Gastroesophageal sphincter (tissue), 4 donors: Measurements from ENCODE around the gene EVL. TPM values are rescaled to one million over a fixed set of nuclear protein-coding genes. Genes with fewer than 3 reads are reported as not detected.
"Not testable (repeated sequence)": the region's sequence is repeated elsewhere in the genome, so short reads cannot be mapped to it uniquely, and the experiment has no call there.

Experiments
- ATAC-seq: fragments of 150-250 bp; one replicate; pipeline ENCODE4 v1.9.1; 2016; ENCODE audit warnings: mild to moderate bottlenecking, moderate library complexity
- H3K27ac ChIP-seq, 4 donors: fragments of 200-600 bp; sonication (generic) in 3 of 4; 1 replicate in 3 of 4; 2 replicates in 1 of 4; pipeline ENCODE4 v1.5.1; 2016 to 2019
- H3K27me3 ChIP-seq: fragments of 200-600 bp; sonication (generic); one replicate; pipeline ENCODE4 v1.5.1; 2019
- H3K36me3 ChIP-seq, 2 donors: fragments of 200-600 bp; sonication (generic); one replicate each; pipeline ENCODE4 v1.5.1; 2019; ENCODE audit warnings: control low read depth in 1 of 2
- H3K4me1 ChIP-seq, 3 donors: fragments of 200-600 bp; sonication (generic); 1 replicate in 2 of 3; 2 replicates in 1 of 3; pipeline ENCODE4 v1.5.1; 2016 to 2019; ENCODE audit warnings: control low read depth in 2 of 3
- H3K4me3 ChIP-seq, 2 donors: fragments of 200-600 bp; sonication (generic); one replicate each; pipeline ENCODE4 v1.5.1; 2019; ENCODE audit warnings: mild to moderate bottlenecking in 1 of 2, moderate library complexity in 1 of 2
- H3K9me3 ChIP-seq, 3 donors: fragments of 200-600 bp; sonication (generic); one replicate each; pipeline ENCODE4 v1.5.1; 2017 to 2019; ENCODE audit warnings: control low read depth in 2 of 3
- EP300 ChIP-seq: sonication (generic); formaldehyde crosslinking; IDR thresholded peaks from one replicate; pipeline ENCODE4 v1.6.1; 2017; ENCODE audit warnings: antibody characterized with exemption, mild to moderate bottlenecking
- POLR2A ChIP-seq, 2 donors: fragments of 450-650 bp; IDR thresholded peaks; one replicate each; pipeline ENCODE4 v1.6.1; 2017; ENCODE audit warnings: antibody characterized with exemption in 2 of 2, mild to moderate bottlenecking in 2 of 2, moderate library complexity in 1 of 2
- POLR2AphosphoS5 ChIP-seq: sonication (generic); formaldehyde crosslinking; IDR thresholded peaks from one replicate; pipeline ENCODE4 v1.6.1; 2017; ENCODE audit warnings: antibody characterized with exemption
- WGBS, 2 donors: methylation state at CpG; one replicate each; pipeline ENCODE4 v1.1.5; 2018; ENCODE audit warnings: low coverage in 1 of 2; 5-methylcytosine and 5-hydroxymethylcytosine counted together
- total RNA-seq, 4 donors: library from RNA; depleted of rRNA; stranded (reverse); fragments of >200 nt; gene quantifications; one replicate each; pipeline ENCODE4 v1.1.0, GENCODE V29; 2016
- TF ChIP-seq, protein P1 (sequence below), 4 experiments: fragments of 200-600 bp in 2 of 4; fragments of 450-650 bp in 2 of 4; sonication (generic) in 1 of 4; IDR thresholded peaks; one replicate each; pipeline ENCODE4 v1.5.1; 2017 to 2019; ENCODE audit warnings: antibody characterized with exemption in 4 of 4, mild to moderate bottlenecking in 2 of 4, moderate library complexity in 2 of 4

Gene EVL
- total RNA-seq, 4 donors from 2014 or later = 36.1 to 42.6 (median 38.5) TPM

DNA sequence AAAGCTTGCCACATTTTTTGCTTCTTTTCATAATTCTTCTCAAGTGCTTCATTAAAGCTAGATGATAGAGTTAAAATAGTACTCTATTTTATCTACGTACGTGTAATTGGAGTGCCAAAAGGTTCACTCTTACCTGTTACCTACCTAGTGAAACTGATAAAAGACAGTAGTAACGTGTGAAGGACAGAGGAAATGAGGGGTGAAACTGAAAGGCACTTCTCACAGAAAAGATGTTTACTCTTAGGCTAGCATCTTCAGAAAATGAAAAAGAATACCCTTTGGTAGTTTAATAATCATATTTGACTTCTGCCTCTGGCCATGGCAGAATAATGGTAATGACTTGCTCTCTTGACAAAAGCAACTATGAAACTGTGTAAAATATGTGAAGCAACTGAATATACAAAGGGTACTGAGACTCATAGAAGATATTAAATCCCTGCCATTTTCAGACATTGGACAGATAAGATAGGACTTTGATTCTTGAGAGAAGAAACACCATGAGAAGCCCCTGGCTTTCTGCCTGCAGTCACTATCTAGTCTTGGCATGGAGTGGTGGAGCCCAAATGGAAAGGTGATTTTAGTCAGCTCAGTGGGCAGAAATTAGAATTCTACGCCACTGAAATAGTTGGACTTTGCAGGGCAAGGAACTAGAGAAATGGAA is 6.3 kb upstream of the EVL start:
- no peak for ATAC-seq
- H3K9me3 ChIP-seq = no peaks in the 10 kb centered on the region
- no peak overlapping the region for H3K4me3 ChIP-seq
- 92 to 100% methylated on average over 2 to 4 of the region's 4 CpGs for WGBS, 2 donors
- TF ChIP-seq POLR2A (IDR thresholded peaks at IDR 0.05) (no peak), EP300 (no peak), POLR2AphosphoS5 (no peak)
- TF ChIP-seq, protein P1, sequence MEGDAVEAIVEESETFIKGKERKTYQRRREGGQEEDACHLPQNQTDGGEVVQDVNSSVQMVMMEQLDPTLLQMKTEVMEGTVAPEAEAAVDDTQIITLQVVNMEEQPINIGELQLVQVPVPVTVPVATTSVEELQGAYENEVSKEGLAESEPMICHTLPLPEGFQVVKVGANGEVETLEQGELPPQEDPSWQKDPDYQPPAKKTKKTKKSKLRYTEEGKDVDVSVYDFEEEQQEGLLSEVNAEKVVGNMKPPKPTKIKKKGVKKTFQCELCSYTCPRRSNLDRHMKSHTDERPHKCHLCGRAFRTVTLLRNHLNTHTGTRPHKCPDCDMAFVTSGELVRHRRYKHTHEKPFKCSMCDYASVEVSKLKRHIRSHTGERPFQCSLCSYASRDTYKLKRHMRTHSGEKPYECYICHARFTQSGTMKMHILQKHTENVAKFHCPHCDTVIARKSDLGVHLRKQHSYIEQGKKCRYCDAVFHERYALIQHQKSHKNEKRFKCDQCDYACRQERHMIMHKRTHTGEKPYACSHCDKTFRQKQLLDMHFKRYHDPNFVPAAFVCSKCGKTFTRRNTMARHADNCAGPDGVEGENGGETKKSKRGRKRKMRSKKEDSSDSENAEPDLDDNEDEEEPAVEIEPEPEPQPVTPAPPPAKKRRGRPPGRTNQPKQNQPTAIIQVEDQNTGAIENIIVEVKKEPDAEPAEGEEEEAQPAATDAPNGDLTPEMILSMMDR (IDR thresholded peaks at IDR 0.05) = no peak
- H3K36me3 ChIP-seq = no peaks in the 10 kb centered on the region
- H3K27ac ChIP-seq = no peak overlapping the region
- H3K4me1 ChIP-seq = peaks cover 0 to 9% (median 0%) of the 10 kb centered on the region in 3 donors
- H3K27me3 ChIP-seq = no peaks in the 10 kb centered on the region

GRCh38 chr14:100059438-100059781 is 5.8 kb upstream of the EVL start:
- no peaks in the 10 kb centered on the region for H3K27me3 ChIP-seq
- TF ChIP-seq, protein P1 (IDR thresholded peaks at IDR 0.05) = no peak
- no peak for TF ChIP-seq POLR2AphosphoS5
- TF ChIP-seq POLR2A (IDR thresholded peaks at IDR 0.05) = no peak
- no peak for TF ChIP-seq EP300
- no peaks in the 10 kb centered on the region for H3K9me3 ChIP-seq
- H3K4me3 ChIP-seq = no peak overlapping the region
- no peak for ATAC-seq
- no peaks in the 10 kb centered on the region for H3K36me3 ChIP-seq
- peaks cover 0 to 9% (median 0%) of the 10 kb centered on the region in 3 donors for H3K4me1 ChIP-seq
- 100% methylated on average over 3 of the region's 3 CpGs; no CpG with 5 or more reads in 1 of the 2 donors for WGBS, 2 donors
- H3K27ac ChIP-seq = no peak overlapping the region

DNA sequence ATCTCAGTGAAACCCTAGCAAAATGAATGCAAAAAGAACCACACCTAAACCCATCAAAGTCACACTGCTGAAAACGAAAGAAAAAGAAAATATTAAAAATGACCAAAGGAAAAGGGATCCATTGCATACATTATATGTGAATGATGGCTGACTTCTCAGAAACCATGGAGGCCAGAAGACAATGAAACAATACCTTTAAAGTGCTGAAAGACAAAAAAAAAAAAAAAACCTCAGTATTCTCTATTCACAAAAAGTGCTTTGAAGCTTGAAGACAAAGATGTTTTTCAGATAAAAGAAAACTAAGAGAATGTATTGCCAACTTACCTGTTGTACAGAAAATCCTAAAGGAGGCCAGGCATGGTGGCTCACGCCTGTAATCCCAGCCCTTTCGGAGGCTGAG is 4.5 kb upstream of the EVL start:
- peaks cover 0 to 9% (median 0%) of the 10 kb centered on the region in 3 donors for H3K4me1 ChIP-seq
- ATAC-seq = no peak
- no peaks in the 10 kb centered on the region for H3K36me3 ChIP-seq
- H3K27ac ChIP-seq = no peak overlapping the region
- H3K27me3 ChIP-seq = no peaks in the 10 kb centered on the region
- TF ChIP-seq EP300 = no peak
- TF ChIP-seq, protein P1 (IDR thresholded peaks at IDR 0.05) = no peak
- TF ChIP-seq POLR2A (IDR thresholded peaks at IDR 0.05) = no peak
- TF ChIP-seq POLR2AphosphoS5 = no peak
- H3K4me3 ChIP-seq = no peak overlapping the region
- 94% methylated on average over 3 of the region's 3 CpGs for WGBS, 2 donors
- no peaks in the 10 kb centered on the region for H3K9me3 ChIP-seq

DNA sequence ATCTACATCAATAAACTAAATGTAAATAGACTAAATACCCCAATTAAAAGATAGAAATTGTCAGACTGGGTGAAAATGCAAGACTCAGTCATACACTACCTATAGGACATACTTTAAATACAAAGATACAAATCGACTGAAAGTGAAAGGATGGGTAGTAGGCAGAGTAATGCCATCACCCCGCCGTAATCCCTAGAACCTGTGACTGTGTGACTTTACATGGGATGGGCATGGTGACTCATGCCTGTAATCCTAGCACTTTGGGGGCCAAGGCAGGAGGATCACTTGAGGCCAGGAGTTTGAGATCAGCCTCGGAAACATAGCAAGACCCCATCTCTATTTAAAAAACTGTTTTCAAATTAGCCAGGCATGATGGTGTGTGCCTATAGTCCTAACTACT is 2.6 kb upstream of the EVL start:
- TF ChIP-seq, protein P1 (IDR thresholded peaks at IDR 0.05) = no peak
- TF ChIP-seq EP300 (no peak), POLR2AphosphoS5 (no peak), POLR2A (IDR thresholded peaks at IDR 0.05) (no peak)
- no peak overlapping the region for H3K4me3 ChIP-seq
- H3K36me3 ChIP-seq = no peaks in the 10 kb centered on the region
- ATAC-seq = no peak
- H3K27me3 ChIP-seq = no peaks in the 10 kb centered on the region
- H3K27ac ChIP-seq = no peak overlapping the region
- whole genome bisulfite sequencing, 2 donors = 94 to 98% methylated on average over 3 to 4 of the region's 4 CpGs
- peaks cover 0 to 3% (median 0%) of the 10 kb centered on the region in 3 donors for H3K4me1 ChIP-seq
- H3K9me3 ChIP-seq = no peaks in the 10 kb centered on the region

GRCh38 chr14:100063314-100063941 is 1.8 kb upstream of the EVL start:
- Histone ChIP-seq H3K9me3 (no peaks in the 10 kb centered on the region), H3K36me3 (no peaks in the 10 kb centered on the region), H3K4me1 (no peaks in the 10 kb centered on the region), H3K27ac (no peak overlapping the region), H3K4me3 (no peak overlapping the region), H3K27me3 (no peaks in the 10 kb centered on the region)
- ATAC-seq = no peak
- WGBS, 2 donors = 79 to 82% methylated on average over 6 of the region's 6 CpGs
- no peak for TF ChIP-seq POLR2A (IDR thresholded peaks at IDR 0.05)
- no peak for TF ChIP-seq POLR2AphosphoS5
- TF ChIP-seq, protein P1 (IDR thresholded peaks at IDR 0.05) = no peak
- no peak for TF ChIP-seq EP300

- not testable (repeated sequence) for H3K4me1 ChIP-seq, H3K36me3 ChIP-seq, H3K4me3 ChIP-seq, H3K9me3 ChIP-seq, ATAC-seq, H3K27me3 ChIP-seq
- WGBS, 2 donors = 58 to 79% methylated on average over 7 to 9 of the region's 12 CpGs
- peak overlapping the region in 1 of 4 donors; percentile 35 for H3K27ac ChIP-seq
Observed at GRCh38 chr14:100064335-100065092, 708 bp upstream of the EVL start.
